Renal cortical epithelial cell (primary cell): ENCODE measurements around the gene GUCY1A2. TPM values are rescaled to one million over a fixed set of nuclear protein-coding genes. Genes with fewer than 3 reads are reported as not detected.
A peak's percentile ranks its signal among the peaks of the same experiment; 100 is the strongest.
"Not testable (repeated sequence)": the region's sequence is repeated elsewhere in the genome, so short reads cannot be mapped to it uniquely, and the experiment has no call there.

Experiments used
- DNase-seq: peaks from one replicate; pipeline ENCODE4 v3.0.0-alpha.2; 2011; ENCODE audit warnings: low read depth
- total RNA-seq: library from RNA; depleted of rRNA; stranded (reverse); fragments of >200 nt; gene quantifications from 2 replicates; pipeline ENCODE4 v1.2.3, GENCODE V29; 2014

GUCY1A2 gene
- total RNA-seq, 1 donor from 2014 or later = 0.99 TPM

DNA sequence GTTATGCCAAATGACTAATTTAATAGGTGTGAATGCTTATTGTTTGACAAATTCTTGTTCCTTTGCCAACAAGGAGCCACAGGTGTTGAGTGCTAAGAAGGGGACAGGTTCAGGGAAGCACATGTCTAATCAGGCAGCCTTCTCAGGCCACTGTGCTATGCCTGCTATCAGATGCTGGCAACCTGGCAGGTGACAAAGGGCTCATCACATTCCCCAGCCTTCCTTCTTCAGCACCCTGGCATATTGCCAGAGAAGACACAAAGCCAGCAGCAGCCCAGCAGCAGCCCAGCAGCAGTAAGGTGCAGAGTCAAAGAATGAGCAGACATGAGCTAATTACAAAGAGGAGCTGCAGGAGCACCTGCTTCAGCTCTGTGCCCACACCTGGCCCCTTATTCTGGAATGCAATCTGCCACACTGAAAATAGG is 68.2 kb downstream of the GUCY1A2 start:
- DNase-seq = peak; percentile 9

DNA sequence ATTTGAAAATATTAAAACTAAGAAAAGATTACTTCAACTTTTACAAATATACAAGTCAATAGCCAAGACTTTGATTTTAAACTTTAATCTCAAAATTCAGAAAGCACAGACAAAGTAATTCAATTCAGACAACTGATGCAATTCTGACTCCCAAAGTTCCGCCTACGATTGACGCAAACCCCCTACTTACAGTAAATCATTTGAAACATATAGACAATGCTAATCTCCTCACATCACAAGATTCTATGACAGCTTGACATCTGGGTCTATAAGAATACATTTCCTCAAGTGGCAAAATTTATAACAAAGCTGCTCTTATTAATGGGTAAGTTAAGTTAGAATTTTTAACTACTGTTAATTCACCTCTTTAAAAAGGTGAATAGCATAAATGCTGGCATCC is 75.2 kb downstream of the GUCY1A2 start:
- DNase-seq = no peak

DNA sequence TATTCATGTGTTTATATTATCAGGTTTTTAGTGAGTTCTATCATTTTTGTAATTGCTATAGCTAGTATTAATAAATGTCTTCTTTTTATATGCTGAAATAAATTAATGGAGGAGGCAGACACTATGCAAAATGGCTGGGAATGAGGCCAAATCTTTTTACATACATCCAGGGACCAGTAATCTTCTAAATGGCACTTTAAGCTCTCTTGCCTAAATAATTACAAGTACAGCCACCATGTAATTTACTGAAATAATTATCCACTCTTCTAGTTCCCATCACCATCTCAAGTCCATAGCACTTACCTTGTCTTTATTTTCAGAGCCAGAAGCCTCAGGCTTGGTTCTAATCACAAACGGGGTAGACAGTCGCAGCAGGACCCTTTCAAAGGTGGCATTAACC is 79.1 kb downstream of the GUCY1A2 start:
- DNase-seq = no peak

DNA sequence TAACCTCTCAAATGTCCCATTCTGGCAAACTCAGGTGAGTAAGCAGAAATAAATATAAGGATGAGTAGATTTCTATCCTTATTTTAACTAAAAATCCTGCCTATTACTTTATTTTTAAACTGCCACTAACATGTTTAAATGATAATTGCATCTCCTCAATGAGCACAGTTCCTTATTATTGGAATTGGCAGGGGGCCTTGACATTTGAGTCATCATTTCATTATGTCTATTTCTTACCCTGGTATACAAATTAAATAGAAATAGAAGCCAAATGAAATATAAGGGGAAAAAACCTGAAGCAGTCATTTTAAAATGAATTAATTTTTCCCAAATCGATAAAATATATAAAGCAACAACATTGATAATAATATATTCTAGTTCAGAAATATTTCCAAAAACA is 81.2 kb downstream of the GUCY1A2 start:
- no peak for DNase-seq

DNA sequence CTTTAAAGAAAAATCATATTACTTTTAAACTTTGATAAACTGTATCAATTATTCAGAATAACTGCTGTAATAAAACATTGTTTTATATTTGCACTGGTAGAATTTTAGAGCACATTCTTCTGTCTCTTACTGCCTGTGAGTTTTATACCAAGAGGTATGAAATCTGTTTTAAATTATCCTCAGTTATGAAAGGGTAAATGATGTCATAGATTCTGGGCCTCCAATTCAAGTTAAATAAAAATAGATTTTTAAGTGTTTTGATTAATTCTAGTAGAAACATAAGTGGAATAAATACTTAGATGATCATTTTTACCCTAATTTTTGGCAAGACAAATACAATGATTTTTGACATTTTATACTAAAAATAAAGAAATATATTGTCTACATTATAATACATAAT is 93.0 kb downstream of the GUCY1A2 start:
- DNase-seq = no peak

DNA sequence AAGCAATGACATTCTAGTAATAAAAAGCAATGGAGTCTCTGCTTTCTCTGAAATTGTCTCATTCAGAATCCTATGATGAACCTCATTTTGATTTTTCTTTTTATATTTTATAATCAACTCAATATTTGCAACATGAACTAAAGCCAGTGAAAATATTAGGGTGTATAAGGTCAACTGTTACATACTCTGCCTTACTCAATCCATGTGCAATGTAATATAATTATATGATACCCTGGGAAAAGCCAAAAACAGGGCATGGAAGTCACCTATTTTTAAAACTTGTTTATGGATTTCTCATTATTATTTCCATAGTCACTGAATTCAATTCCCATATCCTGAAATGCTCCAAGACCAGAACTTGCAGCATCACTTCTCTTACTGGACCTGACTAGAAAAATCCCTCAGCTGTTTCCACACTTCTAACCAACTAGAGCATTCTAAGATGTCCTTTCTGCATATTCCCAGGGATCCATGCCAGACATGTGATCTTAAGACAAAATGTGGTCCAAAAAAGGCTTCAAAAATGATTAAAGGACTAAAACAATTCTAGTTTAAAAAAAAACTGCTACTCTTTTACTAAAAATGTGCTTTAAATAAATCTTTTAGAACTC is 97.3 kb downstream of the GUCY1A2 start:
- no peak for DNase-seq

DNA sequence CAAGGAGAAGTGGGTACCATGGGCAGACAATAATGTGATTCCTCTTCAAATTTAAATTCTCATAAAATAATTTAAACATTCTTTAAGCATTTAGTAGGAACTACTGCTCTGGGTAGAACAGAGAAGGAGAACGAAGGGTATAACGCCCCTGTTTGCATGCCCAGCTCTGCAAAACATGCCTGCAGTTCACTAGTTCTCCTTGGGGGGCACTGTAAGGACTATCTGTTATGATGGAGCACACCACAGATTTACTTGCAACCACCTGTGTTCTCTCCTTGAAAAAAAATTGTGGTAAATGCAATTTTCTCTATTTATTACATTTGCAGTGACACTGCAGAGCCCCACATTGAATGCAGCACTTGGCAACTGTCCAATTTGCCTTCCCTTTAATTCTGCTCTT is 100.3 kb downstream of the GUCY1A2 start:
- peak; percentile 8 for DNase-seq

DNA sequence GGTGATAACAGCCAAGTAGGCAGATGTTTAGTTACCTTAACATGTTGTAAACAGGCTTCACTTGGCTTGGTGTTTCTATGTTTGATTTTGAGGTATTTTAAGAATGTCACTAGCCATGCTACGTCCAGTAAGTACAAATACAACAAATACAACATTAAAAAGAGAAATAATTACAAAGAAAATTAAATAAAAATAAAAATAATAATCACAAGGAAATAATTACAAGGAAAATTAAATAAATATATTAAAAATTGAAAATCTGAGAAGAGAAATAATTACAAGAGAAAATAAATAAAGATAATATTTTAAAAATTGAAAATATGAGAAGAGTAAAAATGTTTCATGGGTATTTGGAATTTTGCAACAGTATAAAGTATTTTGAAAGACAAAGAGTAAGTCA is 103.9 kb downstream of the GUCY1A2 start:
- no peak for DNase-seq

DNA sequence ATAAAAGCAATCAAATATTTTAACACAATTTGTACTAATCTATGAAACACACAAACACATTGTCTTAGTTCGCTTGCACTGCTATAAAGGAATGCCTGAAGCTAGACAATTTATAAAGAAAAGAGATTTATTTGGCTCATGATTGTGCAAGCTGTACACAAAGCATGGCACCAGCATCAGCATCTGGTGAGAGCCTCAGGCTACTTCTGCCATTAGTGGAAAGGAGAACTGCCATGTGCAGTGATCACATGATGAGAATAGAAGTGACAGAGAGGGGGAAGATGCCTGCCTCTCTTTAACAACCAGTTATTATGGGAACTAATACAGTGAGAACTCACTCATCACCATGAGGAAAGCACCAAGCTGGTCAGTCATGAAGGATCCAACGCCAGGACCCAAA is 105.1 kb downstream of the GUCY1A2 start:
- no peak for DNase-seq

DNA sequence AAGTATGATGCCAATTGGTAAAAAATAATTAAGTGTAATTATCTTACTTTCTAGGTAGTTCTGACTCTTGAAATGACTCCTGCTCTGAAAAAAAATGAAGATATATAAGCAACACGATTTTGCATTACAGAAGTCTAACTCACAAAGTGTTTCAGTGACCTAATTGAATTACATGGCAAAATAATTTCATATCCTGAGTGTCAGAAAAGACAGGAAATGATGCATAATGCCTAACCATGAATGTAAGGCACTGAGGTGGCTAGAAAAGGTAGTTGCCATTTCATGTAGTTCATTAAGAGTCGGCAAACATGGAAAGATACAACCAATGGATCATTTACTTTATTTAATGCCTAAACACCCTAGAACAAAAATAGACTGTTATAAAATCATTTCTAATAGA is 113.5 kb downstream of the GUCY1A2 start:
- DNase-seq = no peak

DNA sequence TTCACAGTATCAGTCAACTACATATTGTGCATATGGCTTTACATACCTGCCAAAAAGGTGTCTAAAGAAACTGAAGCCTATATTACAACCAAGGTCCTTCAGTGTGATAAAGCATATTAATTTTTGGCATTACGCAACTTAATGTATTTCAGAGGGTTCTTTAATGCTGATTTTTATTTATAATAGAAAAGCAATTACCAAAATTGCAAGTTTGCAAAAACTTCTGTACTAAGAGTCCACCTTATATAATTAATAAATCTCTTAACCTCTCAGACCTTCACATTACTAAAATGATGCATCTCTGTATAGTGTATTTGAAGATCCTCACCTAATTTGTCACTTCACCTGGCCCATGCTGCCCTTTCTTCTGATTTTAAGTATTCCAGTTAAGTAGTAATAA is 128.6 kb downstream of the GUCY1A2 start:
- DNase-seq = no peak

DNA sequence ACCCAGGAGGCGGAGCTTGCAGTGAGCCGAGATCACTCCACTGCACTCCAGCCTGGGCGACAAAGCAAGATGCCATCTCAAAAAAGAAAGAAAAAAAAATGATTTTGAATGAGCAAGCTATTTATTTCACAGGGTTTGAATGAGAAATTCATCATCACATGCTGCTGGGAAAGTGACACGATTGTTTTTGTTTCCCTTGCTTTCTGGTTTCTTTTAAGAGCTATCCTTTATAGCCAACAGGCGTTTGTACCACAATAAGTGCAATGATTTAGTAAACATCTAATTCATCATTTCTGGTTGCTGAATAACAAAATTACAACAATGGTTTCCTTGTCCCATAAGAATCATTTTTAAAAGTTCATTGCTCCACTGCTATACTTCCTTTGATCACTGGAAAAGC is 129.9 kb downstream of the GUCY1A2 start:
- DNase-seq = no peak

DNA sequence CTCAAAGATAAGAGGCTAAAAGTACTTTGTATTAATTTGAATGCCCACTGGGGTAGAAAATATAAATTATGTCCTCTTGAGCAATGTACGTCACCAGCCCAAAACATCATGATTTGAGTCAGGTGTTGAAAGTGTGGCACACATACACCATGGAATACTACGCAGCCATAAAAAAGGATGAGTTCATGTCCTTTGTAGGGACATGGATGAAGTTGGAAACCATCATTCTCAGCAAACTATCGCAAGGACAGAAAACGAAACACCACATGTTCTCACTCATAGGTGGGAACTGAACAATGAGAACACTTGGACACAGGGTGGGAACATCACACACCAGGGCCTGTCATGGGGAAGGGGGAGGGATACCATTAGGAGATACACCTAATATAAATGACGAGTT is 134.6 kb downstream of the GUCY1A2 start:
- not testable (repeated sequence) for DNase-seq

DNA sequence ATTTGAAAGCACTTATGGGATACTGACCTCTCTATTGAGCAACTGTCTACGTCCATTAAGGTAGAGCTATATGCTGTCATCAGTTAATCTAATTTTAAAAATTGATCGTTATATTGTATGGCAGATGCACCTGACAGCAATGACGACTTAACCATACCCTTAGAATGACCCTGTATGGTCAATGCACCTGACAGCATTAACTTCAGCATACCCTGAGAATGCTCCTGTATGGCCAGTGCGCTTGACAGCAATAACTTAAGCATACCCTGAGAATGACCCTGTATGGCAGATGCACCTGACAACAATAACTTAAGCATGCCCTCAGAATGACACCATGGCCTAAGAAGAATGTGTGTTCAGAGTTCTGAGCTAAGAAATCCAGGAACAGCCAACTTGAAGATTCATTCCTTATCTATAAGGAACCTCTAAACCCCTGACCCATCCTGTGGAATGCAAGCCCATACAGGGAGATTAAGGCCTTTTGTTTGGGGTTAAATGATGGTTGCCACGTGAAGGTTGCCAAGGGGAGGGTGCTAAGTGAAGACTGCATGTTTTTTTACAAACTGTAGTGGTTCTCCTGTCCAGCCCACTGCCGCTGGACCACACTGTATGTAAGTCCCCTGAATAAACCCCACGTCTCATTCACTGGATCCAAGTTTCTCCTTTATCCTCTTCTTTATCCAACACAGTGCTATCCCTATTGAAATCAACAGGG is 138.3 kb downstream of the GUCY1A2 start:
- DNase-seq = no peak

DNA sequence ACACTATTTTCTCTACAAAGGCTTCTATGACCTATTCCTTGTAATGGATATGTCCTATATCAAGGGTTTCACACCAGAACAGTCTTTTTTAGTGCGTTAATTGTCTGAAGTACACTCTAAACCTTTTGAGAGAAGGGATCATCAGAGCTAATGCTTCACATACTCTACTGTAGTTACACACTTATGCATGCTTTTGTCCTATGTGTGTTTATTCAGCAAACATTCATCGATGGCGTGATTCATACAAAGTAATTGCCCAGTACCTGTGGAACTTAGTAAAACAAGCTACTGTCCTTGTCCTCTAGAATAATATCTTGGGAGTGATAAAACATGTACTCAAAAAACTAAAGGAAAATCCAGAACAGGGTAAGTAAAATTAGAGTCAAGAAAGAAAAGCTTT is 139.2 kb downstream of the GUCY1A2 start:
- no peak for DNase-seq

DNA sequence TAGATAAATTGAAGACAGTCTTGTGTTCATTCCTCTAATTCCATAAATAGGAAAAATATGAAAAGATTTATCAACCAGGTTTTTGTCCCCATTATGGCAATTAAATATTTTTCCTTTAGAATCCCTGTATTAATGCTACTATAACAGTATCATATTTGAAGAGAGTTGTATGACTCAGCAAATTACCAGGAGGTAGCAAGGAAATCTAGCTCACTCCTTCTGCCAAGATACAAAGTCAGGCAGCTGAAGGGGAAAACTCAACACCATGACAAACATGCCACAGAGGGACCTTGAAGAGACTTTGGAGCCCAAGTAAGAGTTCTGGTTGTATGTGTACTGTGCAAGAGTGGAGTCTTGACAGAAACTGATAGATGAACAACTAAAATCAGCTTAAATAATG is 143.3 kb downstream of the GUCY1A2 start:
- no peak for DNase-seq

DNA sequence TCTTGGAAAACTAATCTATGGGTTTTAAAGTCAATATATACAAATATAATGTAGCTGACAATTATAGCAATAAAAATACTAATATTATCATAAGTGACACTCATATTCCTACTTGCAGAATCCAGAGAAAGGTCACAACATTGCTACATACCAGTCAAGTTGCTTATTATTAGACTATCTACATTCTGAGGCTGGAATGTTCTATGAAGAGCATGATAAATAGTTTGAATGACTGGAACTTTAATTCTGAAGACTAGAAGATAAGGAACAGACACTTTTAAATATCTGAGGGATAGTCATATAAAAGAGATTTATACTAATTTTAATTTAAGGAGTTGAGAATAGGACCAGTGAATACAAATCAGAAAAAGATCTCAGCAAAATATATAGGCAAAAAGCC is 146.0 kb downstream of the GUCY1A2 start:
- DNase-seq = no peak

DNA sequence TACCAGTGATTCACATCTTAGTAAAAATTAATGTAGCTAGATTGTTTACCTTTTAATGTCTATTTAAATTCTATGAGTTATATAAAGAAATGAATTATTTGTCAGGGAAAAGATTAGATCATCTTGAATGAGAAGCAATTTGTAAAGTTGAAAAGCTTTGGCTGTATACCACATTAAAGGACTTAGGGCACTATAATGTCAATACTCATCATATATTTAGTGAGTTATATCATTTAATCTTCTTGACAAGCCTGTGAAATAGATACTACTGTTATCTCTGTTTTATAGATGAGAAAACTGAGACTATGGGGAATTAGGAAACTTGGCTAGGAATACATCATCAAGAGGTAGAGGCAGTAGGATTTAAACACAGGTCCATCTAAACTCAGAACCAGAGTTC is 160.1 kb downstream of the GUCY1A2 start:
- DNase-seq = no peak

DNA sequence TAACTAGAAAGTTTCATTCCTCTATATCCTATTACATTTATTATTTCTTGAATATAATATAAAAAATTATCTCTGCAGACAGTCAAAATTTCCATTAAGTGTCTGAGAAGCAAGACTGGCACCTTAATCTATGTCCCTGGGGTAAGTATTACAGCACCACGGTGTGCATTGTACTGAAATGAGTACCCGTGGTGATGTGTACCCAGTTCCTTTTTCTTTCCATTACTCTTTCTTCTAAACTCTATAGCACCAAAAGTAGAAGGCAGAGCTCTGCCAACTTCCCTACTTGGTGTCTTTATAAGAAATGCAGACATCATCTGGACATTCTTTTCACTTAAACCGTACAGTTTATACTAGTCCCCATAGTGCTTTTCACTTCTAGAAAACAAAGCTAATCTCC is 161.7 kb downstream of the GUCY1A2 start:
- no peak for DNase-seq

DNA sequence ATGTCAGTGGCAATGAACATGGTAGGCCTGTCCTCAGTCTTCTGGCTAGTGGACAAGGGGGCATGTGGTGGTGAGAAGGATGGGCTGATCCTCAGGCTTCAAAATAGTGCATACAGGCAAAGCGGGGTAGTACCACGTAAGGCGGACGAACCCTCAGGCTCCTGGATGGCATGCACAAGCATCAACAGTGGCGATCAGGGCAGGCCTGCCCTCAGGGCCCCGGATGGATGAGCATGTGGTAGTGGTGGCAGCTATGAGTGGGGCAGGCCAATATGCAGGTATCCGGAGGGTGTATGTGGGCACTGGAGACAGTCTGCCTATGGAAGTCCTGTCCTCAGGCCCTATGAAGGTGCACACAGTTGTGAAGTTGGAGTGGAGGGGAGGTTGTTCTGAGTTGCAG is 163.8 kb downstream of the GUCY1A2 start:
- no peak for DNase-seq

DNA sequence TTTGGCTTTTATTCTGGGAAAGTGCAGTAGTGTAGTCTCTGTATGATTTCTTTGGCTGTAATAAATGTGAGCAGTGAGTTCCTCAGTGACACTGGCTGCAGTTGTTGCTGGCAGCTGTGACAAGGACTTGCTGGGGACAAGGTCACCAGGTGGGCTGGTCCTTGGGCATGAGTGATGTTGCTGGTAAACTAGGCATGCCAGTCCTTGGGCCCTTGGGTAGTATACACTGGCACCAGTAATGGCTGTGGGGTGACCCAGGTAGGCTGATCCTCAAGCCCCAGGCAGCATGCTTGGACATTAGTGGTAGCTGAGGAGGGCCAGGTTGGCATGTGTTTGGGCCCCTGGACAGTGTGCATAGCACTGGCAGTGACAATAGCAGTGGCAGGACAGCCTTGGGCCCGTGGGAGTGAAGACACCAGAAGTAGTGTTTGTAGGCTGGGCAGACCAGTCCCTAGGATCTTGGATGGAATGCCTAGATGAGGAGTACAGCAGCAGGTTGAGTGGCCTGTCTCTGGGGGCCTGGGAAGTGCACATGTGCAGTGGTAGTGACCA is 164.3 kb downstream of the GUCY1A2 start:
- DNase-seq = no peak

DNA sequence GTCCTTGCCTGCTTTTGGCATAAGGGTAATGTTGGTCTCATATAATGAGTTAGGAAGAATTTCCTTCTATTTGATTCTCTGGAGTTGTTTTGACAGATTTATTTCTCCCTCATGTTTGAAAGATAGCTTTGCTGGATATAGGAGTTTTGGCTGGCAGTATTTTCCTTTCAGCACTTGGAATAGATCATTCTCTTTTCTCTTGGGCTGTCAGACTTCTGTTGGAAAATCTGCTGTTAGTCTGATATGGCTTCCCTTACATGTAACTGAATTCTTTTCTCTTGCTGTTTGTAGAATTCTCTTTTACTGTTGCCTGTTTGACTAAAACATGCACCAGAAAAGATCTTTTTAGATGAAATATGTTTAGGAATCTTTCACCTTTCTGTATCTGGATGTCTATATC is 165.5 kb downstream of the GUCY1A2 start:
- no peak for DNase-seq

DNA sequence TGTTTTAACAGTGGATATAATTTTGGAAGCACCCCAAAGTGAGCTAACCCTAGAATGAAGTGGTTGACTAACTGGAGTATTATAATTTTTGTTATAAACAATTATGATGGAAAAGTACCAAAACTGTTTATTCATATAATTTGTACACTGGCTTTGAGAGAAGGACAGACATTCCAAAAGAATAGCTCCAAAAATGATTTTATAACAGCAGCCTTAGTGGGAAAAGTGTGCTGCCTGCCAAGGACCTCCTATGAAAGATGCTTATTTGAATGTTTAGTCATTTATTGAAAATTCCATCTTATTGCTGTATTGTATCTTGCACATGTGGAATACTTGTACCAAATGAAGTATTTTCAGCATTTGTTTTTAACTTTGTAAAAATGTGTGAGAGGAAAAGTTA is 169.8 kb downstream of the GUCY1A2 start:
- no peak for DNase-seq

DNA sequence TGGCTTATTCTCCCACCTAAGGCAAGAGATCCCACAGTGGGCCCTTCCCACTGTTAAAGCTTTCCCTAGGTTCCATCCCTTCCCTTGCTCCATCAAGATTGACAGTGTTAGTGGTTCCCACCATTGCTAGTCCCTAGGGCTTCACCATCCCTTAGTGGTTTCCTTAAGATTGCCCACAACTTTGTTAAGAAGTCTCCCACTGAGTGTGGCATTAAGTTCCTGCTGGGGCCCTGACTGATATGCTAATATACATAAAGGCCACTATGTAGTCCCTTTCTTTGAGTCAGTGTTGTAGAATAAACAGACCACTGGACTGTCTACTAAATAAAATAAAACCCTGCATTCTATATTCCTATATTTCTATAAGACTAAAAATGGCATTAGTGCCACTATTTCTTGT is 176.1 kb downstream of the GUCY1A2 start:
- no peak for DNase-seq
